T-cell (primary cell): ENCODE data around the gene UEVLD. TPM values are rescaled to one million over a fixed set of nuclear protein-coding genes. Genes with fewer than 3 reads are reported as not detected.

Experiments
- ATAC-seq, 4 experiments: fragments of 200-7000 bp in 3 of 4; fragments of 150-1000 bp in 1 of 4; cut with Tn5 transposase; replicated peaks in 1 of 4; 1 replicate in 3 of 4; 2 replicates in 1 of 4; pipeline ENCODE4 v1.10.0; 2021; ENCODE audit warnings: moderate library complexity in 3 of 4, mild to moderate bottlenecking in 2 of 4, moderate number of reproducible peaks in 1 of 4
- CTCF ChIA-PET, 2 donors: fragments of 300-600 bp; sonication (Branson Sonifier 250); formaldehyde crosslinking; loops; one replicate each; lab custom pipeline; 2022; ENCODE audit warnings: antibody characterized with exemption in 2 of 2; lab: Charles Lee
- POLR2A ChIA-PET, 2 donors: fragments of 300-600 bp; sonication (Branson Sonifier 250); formaldehyde crosslinking; loops; one replicate each; lab custom pipeline; 2022; ENCODE audit warnings: antibody characterized with exemption in 2 of 2; lab: Charles Lee
- DNase-seq, 35 experiments: peaks; one replicate each; pipeline versions ENCODE4 v3.0.0 to v3.0.0-alpha.2; 2013 to 2023
- H3K27ac ChIP-seq: one replicate; pipeline ENCODE4 v1.5.1; 2013; ENCODE audit warnings: low read length
- H3K27me3 ChIP-seq, 2 experiments: replicated peaks in 1 of 2; 1 replicate in 1 of 2; 2 replicates in 1 of 2; pipeline versions ENCODE4 v1.6.1 to v1.7.0; 2013; ENCODE audit warnings: low read length in 1 of 2, mixed read lengths in 1 of 2; ENCODE audit not compliant: control insufficient read depth in 2 of 2, insufficient read depth in 2 of 2; ENCODE audit errors: extremely low read depth in 1 of 2
- H3K36me3 ChIP-seq, 2 donors: 1 replicate in 1 of 2; 2 replicates in 1 of 2; pipeline versions ENCODE4 v1.6.1 to v1.7.0; 2013; ENCODE audit warnings: low read length in 1 of 2; ENCODE audit not compliant: control insufficient read depth in 2 of 2, insufficient read depth in 1 of 2; ENCODE audit errors: extremely low read depth in 1 of 2
- H3K4me1 ChIP-seq, 2 experiments: 1 replicate in 1 of 2; 2 replicates in 1 of 2; pipeline versions ENCODE4 v1.6.1 to v1.7.0; 2013; ENCODE audit warnings: low read length in 2 of 2, mixed read lengths in 1 of 2; ENCODE audit not compliant: insufficient read depth in 2 of 2, control insufficient read depth in 1 of 2; ENCODE audit errors: extremely low read depth in 1 of 2
- H3K4me3 ChIP-seq, 2 donors: 1 replicate in 1 of 2; 2 replicates in 1 of 2; pipeline versions ENCODE4 v1.5.1 to v1.7.0; 2013; ENCODE audit warnings: mild to moderate bottlenecking in 2 of 2, low read length in 1 of 2, moderate library complexity in 1 of 2; ENCODE audit not compliant: control insufficient read depth in 1 of 2; ENCODE audit errors: extremely low read depth in 1 of 2
- H3K9me3 ChIP-seq: 2 replicates; pipeline ENCODE4 v1.7.0; 2013
- H3K27ac Mint-ChIP-seq, 2 donors: one replicate each; pipeline ENCODE4 v1.8.0; 2020 to 2021; ENCODE audit warnings: mild to moderate bottlenecking in 2 of 2, mixed read lengths in 2 of 2
- H3K27me3 Mint-ChIP-seq, 2 donors: one replicate each; pipeline ENCODE4 v1.8.0; 2021 to 2022; ENCODE audit warnings: mixed read lengths in 2 of 2
- H3K36me3 Mint-ChIP-seq: one replicate; pipeline ENCODE4 v1.8.0; 2021; ENCODE audit warnings: mixed read lengths
- H3K4me1 Mint-ChIP-seq, 3 donors: one replicate each; pipeline ENCODE4 v1.8.0; 2020 to 2022; ENCODE audit warnings: mixed read lengths in 3 of 3, mild to moderate bottlenecking in 1 of 3
- H3K4me3 Mint-ChIP-seq, 3 donors: one replicate each; pipeline ENCODE4 v1.8.0; 2020 to 2022; ENCODE audit warnings: mild to moderate bottlenecking in 3 of 3, mixed read lengths in 3 of 3, moderate library complexity in 3 of 3
- H3K9me3 Mint-ChIP-seq, 3 donors: one replicate each; pipeline ENCODE4 v1.8.0; 2020 to 2022; ENCODE audit warnings: mixed read lengths in 3 of 3
- WGBS: methylation state at CpG from one replicate; pipeline ENCODE4 v1.1.5; 2013; ENCODE audit warnings: missing lambda C conversion rate; ENCODE audit not compliant: insufficient coverage; 5-methylcytosine and 5-hydroxymethylcytosine counted together
- total RNA-seq, 35 experiments: library from RNA in 6 of 35; stranded (reverse) in 6 of 35; fragments of 120-200 nt in 1 of 35; gene quantifications; one replicate each; pipeline versions ENCODE4 v1.2.1 to v1.2.4 and lab custom pipeline; 2013 to 2026

Gene UEVLD
- total RNA-seq, 5 donors from 2014 or later (not counting 1 experiment from before 2014, with no cell fraction given), result 3.9 to 9.0 (median 7.1) TPM

DNA sequence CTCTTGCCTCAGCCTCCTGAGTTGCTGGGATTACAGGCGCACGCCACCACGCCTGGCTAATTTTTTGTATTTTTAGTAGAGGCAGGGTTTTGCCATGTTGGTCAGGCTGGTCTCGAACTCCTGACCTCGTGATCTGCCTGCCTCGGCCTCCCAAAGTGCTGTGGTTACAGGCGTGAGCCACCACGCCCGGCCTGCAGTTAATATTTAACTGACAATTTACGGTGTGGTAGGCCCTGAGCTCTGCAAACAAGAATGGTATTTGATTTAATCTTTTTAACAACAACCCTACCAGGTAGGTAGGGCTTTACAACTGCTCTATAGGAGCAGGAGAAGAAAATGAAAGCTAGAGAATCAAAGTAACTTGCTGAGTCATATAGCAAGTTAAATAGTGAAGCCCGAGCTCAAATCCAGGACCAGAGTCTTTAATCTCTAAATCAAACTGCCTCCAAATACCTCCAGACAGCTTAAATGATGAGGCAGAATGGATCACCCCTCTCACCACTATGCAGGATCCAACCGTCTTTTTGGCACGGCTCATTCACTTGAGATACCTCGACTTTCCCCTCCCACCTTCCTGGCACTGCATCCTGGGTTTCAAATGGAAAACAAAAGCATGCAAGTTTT, 9.4 kb downstream of the UEVLD start:
- peak overlapping the region in 1 of 2 donors; percentile 2 for H3K4me3 ChIP-seq

DNA sequence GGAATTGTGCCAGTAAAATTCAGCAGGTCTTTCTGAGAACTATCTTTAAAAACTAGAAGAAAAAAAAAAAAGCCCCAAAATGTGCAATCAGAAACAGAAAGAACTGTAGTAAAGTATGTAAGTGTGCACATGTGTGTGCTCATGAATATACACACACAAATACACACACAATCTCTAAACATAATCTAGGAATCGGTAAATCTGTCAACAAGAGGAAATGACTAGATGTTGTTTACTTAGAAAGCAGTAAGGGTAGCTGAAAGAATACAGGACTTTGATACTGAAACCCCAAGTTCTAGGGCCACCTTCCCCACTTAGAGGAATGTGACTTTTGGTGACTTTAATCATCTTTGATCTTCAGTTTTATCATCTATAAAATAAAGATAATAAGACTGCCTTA, 13.2 kb downstream of the UEVLD start:
- ChIA-PET CTCF (no interaction called here), POLR2A (no interaction called here)
- Mint-ChIP-seq H3K27ac (no peak overlapping the region), H3K4me1 (peaks cover 8 to 18% (median 10%) of the 10 kb centered on the region in 3 donors), H3K36me3 (peaks cover 43% of the 10 kb centered on the region), H3K27me3 (no peaks in the 10 kb centered on the region), H3K4me3 (no peak overlapping the region), H3K9me3 (no peaks in the 10 kb centered on the region)
- Histone ChIP-seq H3K27ac (no peak overlapping the region), H3K9me3 (no peaks in the 10 kb centered on the region), H3K4me1 (no peaks in the 10 kb centered on the region), H3K4me3 (no peak overlapping the region), H3K27me3 (no peaks in the 10 kb centered on the region), H3K36me3 (no peaks in the 10 kb centered on the region)
- DNase-seq, result no peak
- WGBS, result no CpG with 5 or more reads among the region's 1 CpG
- ATAC-seq, result no peak

More for the DNA sequence above, 9.4 kb downstream of the UEVLD start:
- no peaks in the 10 kb centered on the region for H3K36me3 ChIP-seq
- ChIA-PET CTCF (interaction anchor here (0.7 to 2.0 kb wide), 5 partner anchors 25 to 187 kb away, joined by 3 to 9 read pairs (median 3); no protein-coding TSS in a partner anchor), POLR2A (interaction anchor here (0.6 to 0.9 kb wide), 5 partner anchors 14 to 145 kb away, joined by 3 to 7 read pairs (median 3); no protein-coding TSS in a partner anchor)
- Mint-ChIP-seq H3K27ac (peak overlapping the region; percentile 75 to 84), H3K9me3 (no peaks in the 10 kb centered on the region), H3K4me1 (peaks cover 8 to 22% (median 10%) of the 10 kb centered on the region in 3 donors), H3K36me3 (peaks cover 31% of the 10 kb centered on the region), H3K27me3 (no peaks in the 10 kb centered on the region), H3K4me3 (peak overlapping the region; percentile 18 to 69 (median 39))
- DNase-seq (peak in 1 of 35 experiments; percentile 17), ATAC-seq (peak; percentile 31 to 61 (median 36))
- no peaks in the 10 kb centered on the region for H3K4me1 ChIP-seq
- H3K27me3 ChIP-seq, result no peaks in the 10 kb centered on the region
- H3K27ac ChIP-seq, result no peak overlapping the region
- no peaks in the 10 kb centered on the region for H3K9me3 ChIP-seq
- 51% methylated on average over 7 of the region's 14 CpGs for WGBS

DNA sequence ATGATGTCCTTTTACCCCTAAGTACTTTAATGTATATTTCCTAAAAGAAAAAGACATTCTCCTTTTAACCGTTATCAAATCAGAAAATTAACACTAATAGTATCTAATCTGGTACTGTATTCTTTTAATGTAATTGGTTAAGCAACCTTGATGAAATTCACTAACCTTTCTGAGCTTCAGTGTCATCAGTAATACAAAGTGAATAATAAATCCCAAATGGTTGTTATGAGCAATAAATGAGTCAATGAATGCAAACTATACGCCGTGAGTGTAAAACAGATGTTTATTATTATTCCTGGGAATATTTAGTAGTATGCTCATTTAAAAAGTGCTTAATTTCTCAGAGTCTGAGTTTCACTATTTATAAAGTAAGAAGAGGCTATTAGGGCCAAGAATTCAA, 21.5 kb downstream of the UEVLD start:
- ATAC-seq (no peak), DNase-seq (no peak)
- Mint-ChIP-seq H3K4me1 (no peaks in the 10 kb centered on the region), H3K4me3 (no peak overlapping the region), H3K27ac (peak overlapping the region in 1 of 2 donors; percentile 36), H3K27me3 (no peaks in the 10 kb centered on the region), H3K9me3 (no peaks in the 10 kb centered on the region), H3K36me3 (peaks cover 18% of the 10 kb centered on the region)
- Histone ChIP-seq H3K27ac (no peak overlapping the region), H3K36me3 (peaks cover 0 to 7% of the 10 kb centered on the region in 2 donors), H3K4me1 (no peaks in the 10 kb centered on the region), H3K27me3 (no peaks in the 10 kb centered on the region), H3K9me3 (no peaks in the 10 kb centered on the region), H3K4me3 (no peak overlapping the region)
- ChIA-PET POLR2A (interaction anchor here in 1 of 2 donors (0.7 kb wide), 1 partner anchor 394 kb away, joined by 3 read pairs; no protein-coding TSS in a partner anchor), CTCF (no interaction called here)
- no CpG with 5 or more reads among the region's 3 CpGs for WGBS

DNA sequence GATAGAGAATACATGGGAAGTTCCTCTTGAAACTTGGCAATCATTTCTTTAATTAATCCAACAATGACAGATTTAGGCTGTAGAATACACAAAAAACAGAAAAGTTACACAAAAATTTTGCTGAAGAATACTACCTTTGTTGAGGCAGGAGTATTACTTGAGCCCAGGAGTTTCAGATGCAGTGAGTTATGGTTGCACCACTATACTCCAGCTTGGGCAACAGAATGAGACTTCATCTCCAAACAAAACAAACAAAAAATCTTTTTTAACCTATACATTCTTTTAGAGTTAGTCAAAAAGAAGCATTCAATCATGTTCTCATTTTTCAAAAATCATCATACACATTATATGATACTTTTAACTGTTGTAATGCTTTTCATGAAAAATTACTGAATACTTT, 22.1 kb downstream of the UEVLD start:
- CTCF ChIA-PET, result interaction anchor here in 1 of 2 donors (0.7 kb wide), 1 partner anchor 557 kb away, joined by 8 read pairs; no protein-coding TSS in a partner anchor
- no peak overlapping the region for H3K27ac ChIP-seq
- POLR2A ChIA-PET, result no interaction called here

DNA sequence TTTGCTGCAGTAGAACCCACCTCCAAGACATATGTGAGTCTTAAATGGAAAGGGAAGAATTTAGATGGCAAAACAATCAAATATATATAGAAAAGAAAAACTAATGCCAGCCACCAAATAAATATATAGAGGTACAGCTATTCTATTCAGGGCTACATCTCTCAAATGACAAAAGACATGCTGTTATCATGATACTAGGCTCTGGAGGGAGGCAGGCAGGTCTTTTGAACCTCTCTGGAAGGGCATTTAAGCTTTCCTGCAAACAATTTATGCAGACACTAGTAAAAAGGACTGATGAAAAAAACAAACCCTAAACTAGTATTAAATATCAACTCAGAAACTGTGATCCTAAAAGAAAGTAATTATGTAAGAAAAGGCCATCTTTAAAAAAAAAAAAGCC, 24.4 kb downstream of the UEVLD start:
- H3K9me3 ChIP-seq, result no peaks in the 10 kb centered on the region
- H3K36me3 ChIP-seq, result peaks cover 0 to 7% of the 10 kb centered on the region in 2 donors
- H3K27ac Mint-ChIP-seq, result no peak overlapping the region
- H3K27me3 ChIP-seq, result no peaks in the 10 kb centered on the region
- peaks cover 7% of the 10 kb centered on the region for H3K36me3 Mint-ChIP-seq
- H3K27ac ChIP-seq, result no peak overlapping the region
- DNase-seq (no peak), ATAC-seq (no peak)
- no peaks in the 10 kb centered on the region for H3K9me3 Mint-ChIP-seq
- no peak overlapping the region for H3K4me3 Mint-ChIP-seq
- H3K4me1 Mint-ChIP-seq, result no peaks in the 10 kb centered on the region
- H3K27me3 Mint-ChIP-seq, result no peaks in the 10 kb centered on the region
- no peaks in the 10 kb centered on the region for H3K4me1 ChIP-seq
- no peak overlapping the region for H3K4me3 ChIP-seq
- ChIA-PET CTCF (interaction anchor here in 1 of 2 donors (0.7 to 1.4 kb wide), 2 partner anchors 13 to 105 kb away, joined by 3 read pairs; no protein-coding TSS in a partner anchor), POLR2A (interaction anchor here in 1 of 2 donors (0.6 kb wide), 1 partner anchor 243 kb away, joined by 4 read pairs; the partner anchor contains the start of gene HPS5)

More for the DNA sequence above, 22.1 kb downstream of the UEVLD start:
- Mint-ChIP-seq H3K27ac (no peak overlapping the region), H3K27me3 (no peaks in the 10 kb centered on the region), H3K9me3 (no peaks in the 10 kb centered on the region), H3K36me3 (peaks cover 16% of the 10 kb centered on the region), H3K4me3 (no peak overlapping the region), H3K4me1 (no peaks in the 10 kb centered on the region)
- no peak overlapping the region for H3K4me3 ChIP-seq
- H3K4me1 ChIP-seq, result no peaks in the 10 kb centered on the region
- H3K27me3 ChIP-seq, result no peaks in the 10 kb centered on the region
- no peak for ATAC-seq
- no peak for DNase-seq
- H3K9me3 ChIP-seq, result no peaks in the 10 kb centered on the region
- H3K36me3 ChIP-seq, result peaks cover 0 to 7% of the 10 kb centered on the region in 2 donors

- H3K36me3 Mint-ChIP-seq, result peaks cover 6% of the 10 kb centered on the region
- DNase-seq (no peak), ATAC-seq (no peak)
- Histone ChIP-seq H3K27me3 (no peaks in the 10 kb centered on the region), H3K9me3 (no peaks in the 10 kb centered on the region), H3K27ac (no peak overlapping the region), H3K36me3 (peaks cover 0 to 7% of the 10 kb centered on the region in 2 donors), H3K4me1 (no peaks in the 10 kb centered on the region), H3K4me3 (no peak overlapping the region)
- no peak overlapping the region for H3K4me3 Mint-ChIP-seq
- no peaks in the 10 kb centered on the region for H3K9me3 Mint-ChIP-seq
- 100% methylated on average over 1 of the region's 2 CpGs for WGBS
- no peak overlapping the region for H3K27ac Mint-ChIP-seq
- no peaks in the 10 kb centered on the region for H3K4me1 Mint-ChIP-seq
- POLR2A ChIA-PET, result no interaction called here
- no peaks in the 10 kb centered on the region for H3K27me3 Mint-ChIP-seq
- CTCF ChIA-PET, result no interaction called here
These were observed 25.3 kb downstream of the UEVLD start for GRCh38 chr11:18563090-18563730.
